KMS-11 (cell line): ENCODE results near the gene SLC6A18.

Source experiments
- H2AFZ ChIP-seq: fragments of 200-600 bp; sonication (generic); 2 replicates; pipeline ENCODE4 v1.6.1; 2016; ENCODE audit warnings: antibody characterized with exemption, mixed run types, low read depth
- H3K27ac ChIP-seq: fragments of 200-600 bp; sonication (generic); 2 replicates; pipeline ENCODE4 v1.6.1; 2016; ENCODE audit warnings: mild to moderate bottlenecking, mixed run types
- H3K27me3 ChIP-seq: fragments of 200-600 bp; sonication (generic); 2 replicates; pipeline ENCODE4 v1.6.1; 2017; ENCODE audit warnings: mild to moderate bottlenecking, low read depth, mixed run types, moderate library complexity; ENCODE audit not compliant: insufficient read depth
- H3K36me3 ChIP-seq: fragments of 200-600 bp; sonication (generic); 2 replicates; pipeline ENCODE4 v1.6.1; 2017; ENCODE audit warnings: mild to moderate bottlenecking, mixed run types; ENCODE audit not compliant: insufficient read depth
- H3K4me1 ChIP-seq: fragments of 200-600 bp; sonication (generic); 2 replicates; pipeline ENCODE4 v1.6.1; 2016; ENCODE audit warnings: mild to moderate bottlenecking, low read depth, mixed run types; ENCODE audit not compliant: poor library complexity, severe bottlenecking
- H3K4me2 ChIP-seq: fragments of 200-600 bp; sonication (generic); 2 replicates; pipeline ENCODE4 v1.7.0; 2016; ENCODE audit warnings: mild to moderate bottlenecking, mixed run types
- H3K4me3 ChIP-seq: fragments of 200-600 bp; sonication (generic); IDR thresholded peaks from 2 replicates; pipeline ENCODE4 v1.6.1; 2017; ENCODE audit warnings: low read depth, low read length, mixed read lengths; ENCODE audit not compliant: insufficient read depth
- H3K79me2 ChIP-seq: fragments of 200-600 bp; sonication (generic); 2 replicates; pipeline ENCODE4 v1.6.1; 2016; ENCODE audit warnings: low read depth, mixed run types; ENCODE audit not compliant: insufficient read depth
- H3K9ac ChIP-seq: fragments of 200-600 bp; sonication (generic); 2 replicates; pipeline ENCODE4 v1.6.1; 2016; ENCODE audit warnings: mild to moderate bottlenecking, mixed run types
- H4K20me1 ChIP-seq: fragments of 200-600 bp; sonication (generic); 2 replicates; pipeline ENCODE4 v1.6.1; 2016; ENCODE audit warnings: mild to moderate bottlenecking, mixed run types; ENCODE audit not compliant: insufficient read depth
- CTCF ChIP-seq: fragments of 200-600 bp; sonication (generic); conservative IDR thresholded peaks from 2 replicates; pipeline ENCODE4 v1.6.1; 2017; ENCODE audit warnings: low read depth, mild to moderate bottlenecking, antibody characterized with exemption, low read length, moderate library complexity, mixed read lengths

The SLC6A18 gene

GRCh38 chr5:1219768-1220100 is 5.4 kb upstream of the SLC6A18 start:
- H3K4me1 ChIP-seq: no peaks in the 10 kb centered on the region
- no peak overlapping the region for H3K27ac ChIP-seq
- H3K9ac ChIP-seq: no peak overlapping the region
- no peaks in the 10 kb centered on the region for H3K36me3 ChIP-seq
- H3K4me2 ChIP-seq: no peak overlapping the region
- H4K20me1 ChIP-seq: no peaks in the 10 kb centered on the region
- H3K27me3 ChIP-seq: peaks cover 13% of the 10 kb centered on the region; the same call in 1 of the 2 replicates
- no peak overlapping the region for H2AFZ ChIP-seq
- H3K79me2 ChIP-seq: no peaks in the 10 kb centered on the region
- H3K4me3 ChIP-seq: no peak overlapping the region
- TF ChIP-seq CTCF: no peak

- TF ChIP-seq CTCF: no peak
- H3K27me3 ChIP-seq: peaks cover 13% of the 10 kb centered on the region; the same call in 1 of the 2 replicates
- H3K4me1 ChIP-seq: no peaks in the 10 kb centered on the region
- no peak overlapping the region for H3K9ac ChIP-seq
- H3K27ac ChIP-seq: no peak overlapping the region
- no peaks in the 10 kb centered on the region for H3K36me3 ChIP-seq
- H3K4me3 ChIP-seq: no peak overlapping the region
- no peaks in the 10 kb centered on the region for H4K20me1 ChIP-seq
- no peak overlapping the region for H2AFZ ChIP-seq
- no peak overlapping the region for H3K4me2 ChIP-seq
- H3K79me2 ChIP-seq: no peaks in the 10 kb centered on the region
Observed at GRCh38 chr5:1220351-1220750, 4.8 kb upstream of the SLC6A18 start.

- no peaks in the 10 kb centered on the region for H4K20me1 ChIP-seq
- no peaks in the 10 kb centered on the region for H3K79me2 ChIP-seq
- H3K9ac ChIP-seq: no peak overlapping the region
- H3K4me1 ChIP-seq: no peaks in the 10 kb centered on the region
- H3K4me2 ChIP-seq: no peak overlapping the region
- H3K27me3 ChIP-seq: peaks cover 13% of the 10 kb centered on the region; the same call in 1 of the 2 replicates
- no peak overlapping the region for H3K4me3 ChIP-seq
- TF ChIP-seq CTCF: no peak
- no peaks in the 10 kb centered on the region for H3K36me3 ChIP-seq
- no peak overlapping the region for H3K27ac ChIP-seq
- H2AFZ ChIP-seq: no peak overlapping the region
Observed at GRCh38 chr5:1220831-1221230, 4.3 kb upstream of the SLC6A18 start.

- H3K9ac ChIP-seq: no peak overlapping the region
- H3K27me3 ChIP-seq: peaks cover 17% of the 10 kb centered on the region; the same call in 1 of the 2 replicates
- H3K4me3 ChIP-seq: no peak overlapping the region
- no peaks in the 10 kb centered on the region for H4K20me1 ChIP-seq
- no peaks in the 10 kb centered on the region for H3K36me3 ChIP-seq
- no peak for TF ChIP-seq CTCF
- no peak overlapping the region for H3K4me2 ChIP-seq
- H2AFZ ChIP-seq: no peak overlapping the region
- no peaks in the 10 kb centered on the region for H3K79me2 ChIP-seq
- H3K27ac ChIP-seq: no peak overlapping the region
- no peaks in the 10 kb centered on the region for H3K4me1 ChIP-seq
Observed at GRCh38 chr5:1221721-1222120, 3.5 kb upstream of the SLC6A18 start.
